Hippocampal formation (tissue), 2 donors: Measurements from ENCODE around the gene WDR48.

Experiments
- DNase-seq, 2 donors: peaks; one replicate each; lab custom pipeline; 2025; lab: John Stamatoyannopoulos, UW

Gene WDR48

DNA sequence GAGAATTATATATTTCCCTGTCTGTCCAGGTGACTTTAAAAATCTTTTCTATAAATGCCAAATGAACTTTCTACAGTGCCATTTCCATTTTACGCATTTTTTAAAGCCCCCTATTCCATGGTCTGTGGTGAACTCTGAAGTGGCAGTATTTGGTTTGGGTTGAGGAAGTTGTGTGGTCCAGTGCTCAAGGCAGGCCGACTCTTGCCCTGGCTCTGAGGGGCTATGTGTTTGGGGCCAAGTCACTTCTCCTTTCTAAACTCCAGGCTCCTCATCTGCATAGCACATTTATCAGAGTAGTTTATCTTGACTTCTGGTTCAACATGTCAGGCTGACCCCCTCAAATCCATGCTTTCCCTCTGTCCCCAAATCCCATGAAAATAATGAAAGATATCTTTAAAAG lies 69.8 kb downstream of the WDR48 start:
- DNase-seq = no peak

GRCh38 chr3:39122813-39123212 lies 71.0 kb downstream of the WDR48 start:
- DNase-seq = no peak

GRCh38 chr3:39124876-39125840 lies 73.3 kb downstream of the WDR48 start:
- DNase-seq = no peak

DNA sequence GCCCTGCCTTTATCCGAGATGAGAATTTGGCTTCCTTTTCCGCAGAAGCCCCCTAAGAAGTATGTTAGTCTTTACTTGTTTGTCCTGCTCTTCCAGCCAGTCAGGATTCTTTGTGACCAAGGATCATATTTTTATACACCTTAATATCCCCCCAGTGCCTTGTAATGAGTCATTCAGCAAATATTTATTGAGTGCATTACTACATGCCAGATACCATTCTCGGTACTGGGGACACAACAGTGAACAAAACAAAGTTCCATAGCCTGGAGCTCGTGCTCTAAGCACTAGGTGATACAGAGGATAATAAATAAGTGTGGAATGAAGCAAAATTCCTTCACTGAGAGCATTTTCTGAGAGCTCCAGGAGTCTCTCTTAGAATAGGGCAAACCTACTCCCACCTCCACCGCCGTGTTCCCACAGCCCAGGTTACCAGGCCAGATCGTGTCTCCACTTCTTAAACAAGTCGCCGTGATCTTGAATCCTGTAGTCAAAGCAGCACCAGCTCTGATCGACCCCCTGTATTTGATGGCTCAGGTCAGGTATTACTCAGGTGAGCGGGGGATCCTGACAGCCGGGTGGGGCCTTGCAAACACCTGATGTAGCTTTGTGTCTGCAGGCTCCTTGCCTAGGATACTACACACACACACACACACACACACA lies 74.2 kb downstream of the WDR48 start:
- no peak for DNase-seq

- peak in 1 of 2 donors; percentile 35 for DNase-seq
These were observed 74.8 kb downstream of the WDR48 start for GRCh38 chr3:39126532-39127071.

GRCh38 chr3:39127269-39127907 lies 75.6 kb downstream of the WDR48 start:
- no peak for DNase-seq

GRCh38 chr3:39127908-39128304 lies 76.1 kb downstream of the WDR48 start:
- DNase-seq = no peak

- DNase-seq = no peak
These were observed 77.1 kb downstream of the WDR48 start for GRCh38 chr3:39128951-39129350.

DNA sequence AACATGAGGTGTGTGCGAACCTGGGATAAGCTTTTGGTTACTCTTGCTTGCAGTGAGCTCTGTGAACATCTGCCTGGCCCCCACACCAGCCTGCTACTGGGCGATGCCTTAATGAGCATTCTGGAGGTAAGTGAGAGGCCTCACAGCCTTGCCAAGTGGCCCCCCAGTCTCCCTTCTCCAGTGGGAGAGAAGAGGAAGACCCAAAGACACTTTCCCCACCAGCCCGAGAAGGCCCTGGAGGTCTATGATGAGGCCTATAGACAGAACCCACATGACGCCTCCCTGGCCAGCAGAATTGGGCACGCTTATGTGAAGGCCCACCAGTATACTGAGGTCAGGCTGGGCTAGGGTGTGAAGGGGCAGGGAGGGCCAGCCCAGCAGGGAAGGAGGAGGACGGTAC lies 78.2 kb downstream of the WDR48 start:
- DNase-seq = no peak

DNA sequence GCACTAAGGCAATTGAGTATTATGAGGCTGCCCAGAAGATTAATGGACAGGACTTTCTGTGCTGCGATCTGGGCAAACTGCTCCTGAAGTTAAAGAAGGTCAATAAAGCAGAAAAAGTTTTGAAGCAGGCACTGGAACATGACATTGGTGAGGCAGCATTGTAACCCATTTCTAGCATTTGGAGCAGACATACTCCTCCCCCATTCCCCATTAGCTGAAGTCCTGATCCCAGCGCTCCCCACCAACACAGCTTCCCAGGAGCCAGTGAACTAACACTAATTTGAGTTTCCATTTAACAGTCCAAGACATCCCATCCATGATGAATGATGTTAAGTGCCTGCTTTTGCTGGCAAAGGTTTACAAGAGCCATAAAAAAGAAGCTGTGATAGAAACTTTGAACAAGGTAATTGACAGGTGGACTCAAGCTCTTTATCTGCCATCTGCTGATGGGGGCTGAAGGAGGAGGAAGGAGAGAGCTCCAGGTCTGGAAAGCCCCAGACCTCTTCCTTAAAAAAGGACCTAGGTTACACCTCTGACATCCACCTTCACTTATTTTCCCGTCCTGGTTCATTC lies 79.0 kb downstream of the WDR48 start:
- DNase-seq = no peak

- DNase-seq = no peak
These were observed 80.6 kb downstream of the WDR48 start for GRCh38 chr3:39132096-39133092.

DNA sequence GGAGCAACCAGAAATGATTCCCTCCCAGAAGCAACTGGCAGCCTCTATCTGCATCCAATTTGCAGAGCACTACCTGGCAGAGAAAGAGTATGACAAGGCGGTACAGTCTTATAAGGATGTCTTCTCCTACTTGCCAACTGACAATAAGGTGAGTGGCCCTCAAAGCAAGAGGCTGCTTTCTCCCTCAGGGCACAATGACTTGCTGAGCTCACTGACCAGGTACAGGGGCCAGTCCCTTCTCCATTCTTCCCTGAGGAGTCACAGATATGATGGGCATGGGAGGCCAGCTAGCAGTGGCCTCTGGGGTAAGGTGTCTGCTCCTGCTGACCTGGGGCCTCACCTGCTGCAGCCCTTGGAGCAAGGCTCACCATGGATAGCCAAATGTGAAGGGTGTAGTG lies 81.3 kb downstream of the WDR48 start:
- DNase-seq = no peak

- DNase-seq = no peak
These were observed 82.0 kb downstream of the WDR48 start for GRCh38 chr3:39133822-39134221.

DNA sequence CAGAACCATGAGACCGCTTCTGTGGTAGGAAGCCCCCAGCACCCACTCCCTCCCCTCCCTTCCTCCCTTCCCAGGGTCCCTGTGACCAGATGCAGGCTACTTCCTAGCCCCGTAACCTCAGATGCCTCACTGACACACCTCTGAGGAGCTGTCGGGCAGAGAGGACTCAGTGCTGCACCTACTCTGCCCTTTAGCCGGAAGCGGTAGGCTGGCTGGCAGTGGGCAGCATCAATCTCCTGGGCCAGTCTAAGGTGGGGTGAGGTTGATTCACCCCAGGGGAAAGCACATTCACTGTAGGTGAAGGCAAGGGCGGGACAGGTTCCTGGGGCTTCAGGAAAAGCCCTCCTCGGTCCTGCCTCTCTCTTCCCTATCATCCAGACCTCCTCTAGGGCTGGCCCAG lies 82.5 kb downstream of the WDR48 start:
- DNase-seq = no peak

- no peak for DNase-seq
These were observed 83.5 kb downstream of the WDR48 start for GRCh38 chr3:39135170-39135805.

GRCh38 chr3:39136533-39137434 lies 85.0 kb downstream of the WDR48 start:
- DNase-seq = no peak

GRCh38 chr3:39137435-39137936 lies 85.7 kb downstream of the WDR48 start:
- DNase-seq = no peak

DNA sequence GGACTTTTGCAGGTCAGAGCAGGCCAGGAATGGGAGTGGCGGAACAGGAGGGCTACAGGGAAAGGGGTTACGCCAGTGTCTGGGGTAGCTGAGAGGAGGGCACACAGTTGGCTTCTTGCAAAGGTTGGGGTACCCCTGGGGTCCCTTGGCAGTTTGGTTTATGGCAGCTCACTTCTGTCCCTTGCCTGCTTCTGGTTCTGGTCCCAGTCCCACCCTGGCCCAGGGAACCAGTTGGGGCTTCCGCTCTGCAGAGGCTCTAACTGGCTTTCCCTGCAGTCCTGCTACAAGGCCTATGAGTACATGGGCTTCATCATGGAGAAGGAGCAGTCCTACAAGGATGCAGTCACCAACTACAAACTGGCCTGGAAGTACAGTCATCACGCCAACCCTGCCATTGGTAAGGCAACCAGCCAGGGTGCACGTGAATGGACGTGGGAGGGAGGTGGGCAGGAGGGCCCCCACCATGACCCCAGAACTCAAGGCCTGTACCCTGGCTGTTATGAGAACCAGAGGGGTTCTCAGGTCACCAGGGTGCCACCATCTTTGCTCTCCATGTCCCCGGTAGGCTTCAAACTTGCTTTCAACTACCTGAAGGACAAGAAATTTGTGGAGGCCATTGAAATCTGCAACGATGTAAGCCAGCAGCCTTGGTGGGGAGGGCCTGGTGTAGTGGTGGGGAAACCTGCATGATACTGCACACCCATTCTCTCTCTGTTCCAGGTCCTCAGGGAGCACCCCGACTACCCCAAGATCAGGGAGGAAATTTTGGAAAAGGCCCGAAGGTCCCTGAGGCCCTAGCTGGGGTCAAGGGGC lies 86.4 kb downstream of the WDR48 start:
- no peak for DNase-seq
